PC-9 (cell line): ENCODE results near the gene CC2D1B.

Experiments
- CTCF ChIP-seq: fragments of 200-600 bp; sonication (generic); conservative IDR thresholded peaks from 2 replicates; pipeline ENCODE4 v1.6.1; 2017; ENCODE audit warnings: mixed run types, antibody characterized with exemption, mild to moderate bottlenecking, moderate library complexity
- EZH2 ChIP-seq: fragments of 200-600 bp; sonication (generic); IDR thresholded peaks from 2 replicates; pipeline ENCODE4 v1.8.0; 2017; ENCODE audit warnings: antibody characterized with exemption, low read depth

GRCh38 chr1:52366517-52366827 is 467 bp upstream of the CC2D1B start:
- no peak for TF ChIP-seq CTCF
- TF ChIP-seq EZH2: no peak
